NB4 (cell line): Measurements from ENCODE around the gene MIEF2.

Source experiments
- CTCF ChIP-seq: IDR thresholded peaks from one replicate; pipeline ENCODE4 v1.5.1; 2012; ENCODE audit warnings: low read depth, low read length
- MAX ChIP-seq: IDR thresholded peaks from 2 replicates; pipeline ENCODE4 v1.6.1; 2011; ENCODE audit warnings: low read depth, low read length
- MYC ChIP-seq: IDR thresholded peaks from 2 replicates; pipeline ENCODE4 v1.6.1; 2011; ENCODE audit warnings: low read depth, low read length
- POLR2A ChIP-seq: IDR thresholded peaks from 2 replicates; pipeline ENCODE4 v1.6.1; 2011; ENCODE audit warnings: mild to moderate bottlenecking; ENCODE audit not compliant: insufficient read length; ENCODE audit errors: extremely low read depth

DNA sequence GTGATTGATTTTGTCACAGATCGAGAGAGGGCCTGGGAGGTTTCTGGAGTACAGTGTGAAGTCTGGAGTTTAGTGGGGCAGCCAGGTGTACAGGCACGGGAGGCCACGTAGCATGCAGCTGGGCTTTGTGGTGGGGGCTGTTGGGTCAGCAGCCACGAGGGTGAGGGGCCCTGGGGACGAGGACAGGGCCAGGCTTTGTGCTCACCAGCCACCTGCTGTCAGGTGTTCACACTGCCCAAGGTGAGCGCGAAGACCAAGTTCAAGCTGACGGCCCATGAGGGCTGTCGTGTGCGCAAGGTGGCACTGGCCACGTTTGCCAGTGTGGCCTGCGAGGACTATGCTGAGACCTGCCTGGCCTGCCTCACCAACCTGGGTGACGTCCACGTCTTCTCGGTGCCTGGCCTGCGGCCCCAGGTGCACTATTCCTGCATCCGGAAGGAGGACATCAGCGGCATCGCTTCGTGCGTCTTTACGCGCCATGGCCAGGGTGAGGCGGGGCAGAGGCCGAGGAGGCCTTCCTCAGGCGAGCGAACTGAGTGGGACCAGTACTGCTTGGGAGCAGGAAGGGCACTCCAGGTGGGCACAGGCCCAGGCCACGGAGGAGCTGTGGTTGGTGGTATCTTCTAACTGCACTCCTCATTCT lies 19.1 kb upstream of the MIEF2 start:
- TF ChIP-seq CTCF (no peak), POLR2A (no peak), MAX (no peak), MYC (no peak)
